COLO668 (cell line): Measurements from ENCODE around the gene SMAD6.
A peak's percentile ranks its signal among the peaks of the same experiment; 100 is the strongest.

Source experiments
- DNase-seq: peaks from one replicate; lab custom pipeline; 2025; ENCODE audit not compliant: unreplicated experiment; lab: John Stamatoyannopoulos, UW

SMAD6 gene

GRCh38 chr15:66738595-66738994 is 36.6 kb downstream of the SMAD6 start:
- DNase-seq = no peak

- DNase-seq = no peak
Measured at GRCh38 chr15:66739287-66739686, 37.3 kb downstream of the SMAD6 start.

GRCh38 chr15:66740802-66741201 is 38.8 kb downstream of the SMAD6 start:
- DNase-seq = no peak

- DNase-seq = no peak
Measured at GRCh38 chr15:66741646-66742045, 39.6 kb downstream of the SMAD6 start.

GRCh38 chr15:66742286-66742685 is 40.2 kb downstream of the SMAD6 start:
- no peak for DNase-seq

- no peak for DNase-seq
Measured at GRCh38 chr15:66743204-66743603, 41.2 kb downstream of the SMAD6 start.

GRCh38 chr15:66743703-66744536 is 41.9 kb downstream of the SMAD6 start:
- no peak for DNase-seq

GRCh38 chr15:66744610-66745279 is 42.7 kb downstream of the SMAD6 start:
- no peak for DNase-seq

- DNase-seq = no peak
Measured at GRCh38 chr15:66745530-66746230, 43.6 kb downstream of the SMAD6 start.

- no peak for DNase-seq
Measured at GRCh38 chr15:66746231-66746605, 44.2 kb downstream of the SMAD6 start.

- DNase-seq = no peak
Measured at GRCh38 chr15:66747223-66747622, 45.2 kb downstream of the SMAD6 start.

- no peak for DNase-seq
Measured at GRCh38 chr15:66747886-66748707, 46.1 kb downstream of the SMAD6 start.

GRCh38 chr15:66748708-66749035 is 46.6 kb downstream of the SMAD6 start:
- no peak for DNase-seq

GRCh38 chr15:66749841-66750575 is 48.0 kb downstream of the SMAD6 start:
- no peak for DNase-seq

- no peak for DNase-seq
Measured at GRCh38 chr15:66750609-66751008, 48.6 kb downstream of the SMAD6 start.

- peak; percentile 15 for DNase-seq
Measured at GRCh38 chr15:66751579-66751978, 49.5 kb downstream of the SMAD6 start.

GRCh38 chr15:66752078-66752477 is 50.0 kb downstream of the SMAD6 start:
- no peak for DNase-seq

- no peak for DNase-seq
Measured at GRCh38 chr15:66753687-66754377, 51.8 kb downstream of the SMAD6 start.

- DNase-seq = no peak
Measured at GRCh38 chr15:66754789-66755188, 52.8 kb downstream of the SMAD6 start.
